GM18873 (cell line): ENCODE data around the gene NOM1.

Source experiments
- ATAC-seq: cut with Tn5 transposase; IDR thresholded peaks from one replicate; pipeline ENCODE4 v1.9.1; 2021; ENCODE audit warnings: mild to moderate bottlenecking, moderate library complexity, moderate number of reproducible peaks; ENCODE audit not compliant: unreplicated experiment, low FRiP score

NOM1 gene

DNA sequence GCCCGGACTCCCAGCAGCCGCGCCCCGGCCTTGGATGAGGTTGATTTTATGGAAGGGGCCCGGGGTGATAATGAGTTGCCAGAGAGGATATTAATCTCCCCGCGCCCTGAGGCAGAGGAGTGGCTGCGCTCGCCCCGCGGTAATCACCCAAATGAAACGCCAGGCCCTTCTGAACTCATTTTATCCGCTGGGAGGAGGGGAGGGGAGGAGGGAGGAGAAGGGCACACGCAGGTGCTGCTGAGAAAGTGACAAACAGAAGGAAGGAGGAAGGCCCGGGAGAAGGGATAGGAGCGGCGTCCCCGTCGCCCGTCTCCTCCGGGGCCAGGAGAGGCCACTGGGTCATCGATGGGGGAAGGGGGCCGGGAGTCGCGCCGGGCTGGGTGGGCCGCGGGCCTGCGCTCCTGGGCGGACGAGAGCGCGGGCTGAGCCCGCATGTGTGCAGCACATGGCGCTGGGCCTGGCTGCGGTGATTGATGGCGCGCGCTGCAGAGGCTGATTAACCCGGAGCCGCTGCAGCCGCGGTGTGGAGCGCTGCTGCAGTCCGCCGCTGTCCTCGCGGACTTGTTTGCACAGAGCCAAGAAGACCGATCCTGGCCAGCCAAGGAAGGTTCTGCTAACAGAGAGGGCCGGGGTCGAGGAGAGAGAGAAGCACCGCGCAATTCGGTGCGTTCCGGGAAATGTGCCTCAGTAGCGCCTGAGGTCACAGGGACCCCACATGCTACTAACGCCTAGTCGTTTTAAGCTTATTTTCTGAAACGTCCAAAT is 54.4 kb downstream of the NOM1 start:
- ATAC-seq: no peak

DNA sequence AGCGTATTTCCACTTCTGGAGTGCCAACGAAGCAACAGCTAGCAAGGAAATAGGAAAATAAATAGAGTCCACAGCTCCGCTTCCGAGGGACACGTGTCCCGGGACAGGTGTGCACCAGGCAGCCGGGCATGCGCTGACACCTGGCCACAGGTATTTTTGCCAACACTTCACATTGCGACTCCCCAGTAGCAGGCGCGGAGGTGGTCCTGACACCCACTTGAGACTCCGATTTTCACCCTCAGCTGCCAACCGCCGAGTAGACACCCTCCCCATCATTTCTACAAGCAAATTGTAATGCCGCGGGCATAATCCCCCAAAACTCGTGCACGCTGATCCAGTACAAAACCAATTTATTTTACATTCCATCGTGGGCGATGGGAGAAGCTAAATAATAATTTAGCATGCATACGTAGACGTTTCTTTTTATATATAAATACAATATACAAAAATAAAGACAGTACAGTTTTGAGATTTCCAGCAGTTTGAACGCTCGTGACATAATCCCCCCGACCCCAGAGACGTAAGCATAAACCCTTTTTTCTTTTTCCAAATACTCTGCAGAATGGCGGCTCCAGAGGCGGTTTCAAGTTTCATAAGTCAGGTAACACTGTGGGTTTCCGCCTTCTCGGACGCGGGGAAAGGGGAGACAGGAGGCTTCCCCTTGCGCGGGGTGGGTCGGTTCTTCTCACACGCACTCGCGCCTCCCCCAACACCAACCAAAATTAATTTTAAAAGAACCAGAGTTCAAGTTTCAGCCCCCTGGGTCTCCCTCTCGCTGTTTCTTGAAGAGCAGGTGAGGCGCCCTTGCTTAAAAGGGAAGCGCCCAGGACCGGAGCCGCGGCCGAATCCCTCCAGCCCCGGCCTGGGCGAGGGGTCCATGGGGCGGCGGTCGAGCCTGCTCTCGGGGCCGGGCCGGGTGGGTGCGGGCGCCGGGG is 55.3 kb downstream of the NOM1 start:
- ATAC-seq: no peak

DNA sequence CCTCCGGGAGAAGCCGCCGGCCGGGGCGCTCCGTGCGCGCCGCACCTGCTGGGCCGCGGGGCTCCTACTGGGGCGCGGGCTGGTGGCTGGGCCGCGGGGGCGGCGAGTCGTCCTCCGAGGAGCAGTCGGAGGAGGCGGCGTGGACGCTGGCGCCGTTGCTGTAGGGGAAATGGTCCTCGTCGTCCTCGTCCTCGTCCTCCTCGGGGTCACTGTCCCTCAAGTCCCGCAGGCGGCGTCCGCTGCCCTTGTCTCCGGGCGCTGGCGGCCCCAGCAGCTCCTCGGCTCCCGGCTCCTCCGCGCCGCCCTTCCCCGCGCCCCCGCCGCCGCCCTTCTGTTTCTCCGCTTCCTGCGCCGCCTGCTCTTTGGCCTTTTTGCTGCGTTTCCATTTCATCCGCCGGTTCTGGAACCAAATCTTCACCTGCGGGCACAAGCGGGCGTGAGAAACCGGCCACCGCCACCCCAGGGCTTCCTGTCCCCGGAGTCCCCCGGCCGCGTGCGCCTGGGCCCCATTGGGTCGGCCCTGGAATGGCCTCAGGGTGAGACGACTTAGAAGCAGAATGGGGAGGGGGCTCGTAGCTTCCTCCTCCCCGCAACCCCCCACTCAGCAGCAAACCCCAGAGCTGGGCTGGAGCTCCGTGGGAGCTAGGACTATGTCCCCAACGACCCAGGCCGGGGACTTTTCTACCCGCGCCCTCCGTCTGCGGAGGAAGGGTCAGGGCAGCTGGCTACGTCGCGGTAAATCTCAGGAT is 56.1 kb downstream of the NOM1 start:
- ATAC-seq: no peak

DNA sequence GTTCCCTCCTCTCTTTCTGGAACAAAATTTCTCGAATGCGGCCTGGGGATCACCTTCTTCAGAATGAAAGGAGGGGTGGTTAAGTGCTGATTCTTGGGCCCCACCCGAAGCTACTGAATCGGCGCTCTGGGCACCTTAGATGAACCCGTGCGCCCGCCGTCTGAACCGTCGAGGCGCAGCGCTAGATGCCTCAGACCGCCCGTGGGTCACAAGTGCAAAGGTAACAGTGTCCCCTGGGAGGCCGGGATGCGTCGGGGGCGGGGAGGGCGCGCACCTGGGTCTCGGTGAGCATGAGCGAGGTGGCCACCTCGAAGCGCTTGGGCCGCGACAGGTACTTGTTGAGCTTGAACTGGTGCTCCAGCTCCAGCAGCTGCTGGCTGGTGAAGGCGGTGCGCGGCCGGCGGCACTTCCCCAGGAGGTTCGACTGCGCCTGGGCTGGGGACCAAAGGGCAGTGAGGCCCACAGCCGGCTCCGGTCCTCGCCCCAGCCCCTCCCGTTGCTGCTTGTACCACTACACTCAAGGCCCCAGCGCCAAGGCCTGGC is 56.8 kb downstream of the NOM1 start:
- no peak for ATAC-seq

DNA sequence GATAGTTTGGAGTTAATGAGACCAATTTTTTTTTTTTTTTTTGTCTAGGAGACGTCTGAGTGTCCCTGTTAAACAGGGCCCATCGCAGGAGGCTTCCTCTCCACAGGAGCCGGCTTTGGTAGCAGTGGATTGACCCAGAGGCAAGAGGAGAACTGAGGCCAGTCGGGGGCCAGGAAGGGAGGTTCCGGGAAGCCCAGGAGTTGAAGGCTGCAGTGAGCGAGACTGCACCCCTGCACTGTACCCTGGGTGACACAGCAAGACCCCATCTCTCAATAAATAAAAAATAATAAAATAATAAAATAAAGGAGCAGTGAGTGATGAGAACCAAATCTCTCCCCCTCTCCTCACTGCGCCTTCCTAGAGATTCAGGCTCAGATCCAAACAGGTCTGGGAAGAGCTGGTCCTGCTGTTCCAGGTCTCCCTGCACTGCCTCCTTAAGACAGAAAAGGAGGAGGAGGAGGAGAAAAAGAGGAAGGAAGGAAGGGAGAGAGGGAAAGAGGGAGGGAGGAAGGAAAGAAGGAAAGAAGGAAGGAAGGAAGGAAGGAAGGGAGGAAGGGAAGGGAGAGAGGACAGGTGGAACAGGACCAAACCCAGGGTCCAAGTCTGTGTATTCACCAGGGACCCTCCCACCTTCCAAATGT is 57.4 kb downstream of the NOM1 start:
- ATAC-seq: no peak

DNA sequence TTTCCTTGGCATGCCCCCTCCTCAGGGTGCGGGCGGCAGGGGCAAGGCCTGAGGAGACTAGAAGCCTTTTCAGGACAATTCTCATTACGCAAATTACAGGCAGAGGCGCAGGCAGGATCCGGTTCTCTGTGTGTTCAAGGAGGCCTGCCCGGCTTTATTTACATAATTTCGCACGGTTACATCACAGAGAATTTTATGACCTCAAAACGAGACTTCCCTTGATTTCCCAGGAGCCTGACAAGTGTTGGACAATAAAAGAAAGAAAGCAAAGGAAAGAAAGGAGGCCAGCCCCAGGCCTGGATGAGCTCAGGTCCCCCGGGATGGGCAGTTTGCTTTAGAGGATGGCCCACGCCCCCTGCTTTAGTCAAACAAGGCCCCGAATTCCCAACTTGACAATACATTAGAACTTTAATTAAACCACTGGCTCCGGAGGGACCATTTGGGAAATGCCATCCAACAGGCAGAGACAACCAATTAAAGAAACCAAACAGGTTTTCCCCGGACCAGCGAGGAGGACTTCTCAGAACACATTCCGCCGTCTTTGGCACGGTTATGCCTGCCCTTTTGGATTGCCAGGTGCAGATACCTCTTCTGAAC is 58.1 kb downstream of the NOM1 start:
- no peak for ATAC-seq

DNA sequence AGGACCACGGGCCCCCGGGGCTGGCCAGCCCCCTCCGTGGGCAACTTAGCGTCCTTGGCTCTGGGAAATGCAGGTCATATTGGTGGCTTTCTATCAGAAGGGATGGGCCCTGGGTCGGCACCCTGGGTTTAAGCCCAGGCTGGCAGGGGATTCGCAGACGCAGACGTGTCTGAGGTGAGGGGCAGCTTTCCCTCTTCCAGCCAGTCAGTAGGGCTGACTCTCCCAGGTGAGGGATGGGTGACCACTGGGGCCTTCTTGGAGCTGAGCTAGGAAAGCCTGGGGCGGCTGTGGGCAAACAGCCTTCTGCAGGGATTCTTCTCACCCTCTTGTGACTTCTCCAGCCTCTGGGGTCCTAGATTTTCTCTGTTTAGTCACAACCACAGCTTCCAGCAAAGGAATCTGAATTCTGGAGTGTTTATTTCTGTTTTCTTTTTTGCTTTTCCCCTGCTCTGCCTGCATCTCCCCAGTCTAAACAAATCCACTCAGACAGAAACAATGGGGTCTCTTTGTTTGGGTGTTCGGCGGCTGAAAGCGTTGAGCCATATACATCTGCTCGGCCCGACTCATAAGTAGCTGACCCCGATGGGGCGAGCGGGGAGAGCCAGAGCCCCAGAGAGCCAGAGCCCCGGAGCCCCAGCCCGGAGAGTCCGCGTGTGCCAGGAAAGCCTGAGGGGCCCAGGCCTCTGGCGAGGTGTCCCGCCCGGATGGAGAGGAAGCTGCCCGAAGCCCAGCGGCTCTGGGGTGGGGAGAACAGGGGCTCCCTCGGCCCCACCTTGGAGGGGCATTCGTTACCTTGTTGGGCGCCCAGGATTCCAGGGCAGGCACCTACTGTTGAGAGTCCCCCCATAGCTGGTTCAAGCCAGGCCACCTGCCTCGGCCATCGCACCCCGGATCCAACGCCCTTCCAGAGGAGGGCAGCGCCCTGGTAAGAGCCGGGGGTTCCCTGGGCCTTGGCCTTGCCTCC is 59.0 kb downstream of the NOM1 start:
- ATAC-seq: no peak

DNA sequence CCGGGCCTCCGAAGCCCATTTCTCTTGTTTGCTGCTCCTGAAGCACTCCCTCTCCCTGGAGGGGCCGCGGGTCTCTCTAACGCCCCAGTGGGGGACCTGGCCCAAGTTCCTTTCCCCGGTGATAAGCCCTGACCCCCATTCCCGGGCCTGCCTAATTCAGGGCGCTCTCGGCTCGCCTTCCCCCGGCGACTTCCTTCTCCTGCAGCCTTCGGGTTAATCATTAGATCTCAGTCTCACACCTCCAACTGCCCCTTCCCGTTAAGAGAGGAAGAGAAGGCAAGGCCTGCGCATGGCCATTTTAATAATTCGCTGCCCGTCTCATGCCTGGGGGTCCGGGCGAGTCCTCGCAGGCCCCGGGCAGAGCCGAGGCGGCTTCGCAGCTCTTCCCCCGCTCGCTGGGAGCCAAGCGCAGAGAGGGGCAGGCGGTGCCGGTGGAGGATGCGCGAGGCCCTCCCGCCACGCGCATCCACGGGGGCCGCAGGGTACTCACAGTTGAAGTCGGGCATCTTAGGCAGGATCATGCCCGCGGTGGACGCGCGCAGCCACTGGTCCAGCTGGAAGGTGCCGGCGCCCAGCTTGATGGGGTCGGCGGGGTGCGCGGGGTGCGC is 59.8 kb downstream of the NOM1 start:
- ATAC-seq: no peak

DNA sequence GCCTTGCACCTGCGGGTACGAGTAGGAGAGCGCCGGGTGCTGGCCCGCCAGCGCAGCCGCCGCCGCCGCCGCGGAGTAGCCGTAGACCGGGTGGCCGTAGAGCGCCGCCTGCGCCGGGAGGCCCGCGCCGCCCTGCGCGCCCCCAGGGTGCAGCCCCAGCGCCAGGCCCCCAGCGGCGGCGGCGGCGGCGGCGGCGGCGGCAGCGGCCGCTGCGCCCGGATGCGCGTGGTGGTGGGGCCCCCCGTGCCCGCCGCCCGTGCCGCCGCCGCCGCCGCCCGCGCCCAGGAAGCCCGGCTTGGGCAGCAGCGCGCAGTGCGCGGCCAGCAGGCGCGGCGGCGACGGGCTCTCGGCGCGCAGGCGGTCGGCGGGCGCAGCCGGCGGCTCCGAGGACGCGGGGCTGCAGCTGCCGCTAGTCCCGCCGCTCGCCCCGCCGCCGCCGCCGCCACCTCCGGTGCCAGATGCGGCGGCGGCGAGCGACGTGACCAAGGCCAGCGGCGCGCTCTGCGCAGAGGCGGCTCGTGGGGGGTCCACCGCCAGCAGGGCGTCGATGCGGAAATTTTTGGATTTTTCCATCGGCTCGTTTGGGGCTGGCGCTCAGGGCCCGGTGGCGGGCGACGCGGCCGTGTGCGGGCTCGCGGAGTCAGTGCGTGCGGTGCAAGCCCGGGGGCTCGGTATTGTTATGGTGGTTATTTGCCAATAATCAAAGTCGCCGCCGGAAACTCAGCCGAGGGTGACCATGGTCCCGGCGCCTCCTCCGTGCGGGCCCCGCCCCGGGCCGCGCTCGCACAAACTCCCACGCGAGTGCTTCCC is 60.5 kb downstream of the NOM1 start:
- peak; percentile 38 for ATAC-seq

DNA sequence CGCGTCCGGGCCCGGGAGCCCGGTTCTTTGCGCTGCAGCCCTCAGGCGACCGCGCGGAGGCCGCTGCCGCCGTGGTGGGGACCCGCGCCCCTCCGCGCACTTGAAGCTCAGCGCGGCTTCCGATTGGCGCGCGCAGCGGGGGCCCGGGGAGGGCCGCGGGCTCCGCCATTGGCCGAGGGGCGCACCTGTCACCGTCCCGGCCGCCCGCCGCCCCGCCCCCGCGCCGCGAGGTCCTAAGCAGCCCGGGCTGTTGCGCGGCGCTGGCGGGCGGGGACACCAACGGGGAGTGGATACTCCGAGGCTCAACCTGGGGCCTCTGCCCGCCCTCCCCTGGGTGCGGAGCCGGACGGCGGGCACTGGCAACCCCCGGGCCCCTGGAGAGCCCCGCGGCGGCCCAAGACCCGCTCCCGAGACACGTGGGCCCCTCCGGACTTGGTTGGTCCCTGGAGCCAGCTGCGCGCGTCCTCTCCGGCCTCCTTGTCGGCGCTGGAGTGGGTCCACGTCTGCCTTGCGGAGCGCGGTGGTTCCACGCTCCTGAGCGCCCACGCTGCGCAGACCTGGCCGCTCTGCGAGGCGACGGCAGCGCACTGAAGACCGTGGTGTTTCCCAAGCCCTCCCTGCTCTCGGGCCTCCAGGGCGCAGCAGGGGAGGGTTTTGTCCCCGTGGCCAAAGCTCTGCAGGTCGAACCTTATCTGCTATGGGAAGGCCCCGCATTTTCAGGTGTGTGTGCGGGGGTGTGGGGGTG is 61.2 kb downstream of the NOM1 start, which contains the start of gene MNX1:
Gene MNX1, minus strand, starts transcription at position 76 of the 745 bp plus-strand sequence. CDS start 313 bp downstream, outside the sequence.
- peak; percentile 50 for ATAC-seq

DNA sequence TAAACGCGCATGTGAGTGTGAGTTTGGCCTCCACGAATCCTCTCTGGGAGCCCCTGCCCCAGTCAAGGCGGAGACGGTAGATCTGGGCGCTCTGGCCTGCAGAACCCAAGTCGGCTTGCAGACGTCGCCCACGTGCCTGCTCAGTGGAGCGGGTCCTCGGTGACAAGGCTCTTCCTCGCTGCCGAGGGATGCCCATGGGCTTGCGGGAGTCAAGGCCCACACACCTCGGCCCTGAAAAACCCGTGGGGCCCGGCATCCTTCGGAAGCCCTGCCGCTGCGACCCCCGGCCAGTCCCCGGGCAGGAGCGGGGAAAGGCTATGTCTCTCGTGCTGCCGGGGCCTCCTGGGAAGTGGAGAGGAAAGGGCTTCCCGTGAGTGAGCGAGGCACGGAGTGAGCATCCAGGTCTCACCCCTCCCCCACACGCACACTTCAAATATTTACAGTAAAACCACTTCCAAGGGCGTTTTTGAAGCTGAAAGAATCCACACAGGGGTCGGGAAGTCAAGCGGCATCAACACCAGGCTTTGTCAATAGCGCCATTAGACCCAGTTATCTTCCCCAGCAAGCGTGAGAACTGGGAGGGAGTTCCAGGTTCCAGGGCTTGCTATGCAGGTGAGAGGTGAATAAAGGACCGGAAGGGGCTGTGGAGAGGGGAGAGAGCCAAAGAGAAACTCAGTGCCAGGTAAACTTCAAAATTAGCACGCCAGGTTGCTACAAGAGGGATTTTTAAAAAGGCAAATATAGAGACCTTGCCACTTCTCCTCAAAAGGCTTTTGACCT is 62.0 kb downstream of the NOM1 start:
- ATAC-seq: no peak

DNA sequence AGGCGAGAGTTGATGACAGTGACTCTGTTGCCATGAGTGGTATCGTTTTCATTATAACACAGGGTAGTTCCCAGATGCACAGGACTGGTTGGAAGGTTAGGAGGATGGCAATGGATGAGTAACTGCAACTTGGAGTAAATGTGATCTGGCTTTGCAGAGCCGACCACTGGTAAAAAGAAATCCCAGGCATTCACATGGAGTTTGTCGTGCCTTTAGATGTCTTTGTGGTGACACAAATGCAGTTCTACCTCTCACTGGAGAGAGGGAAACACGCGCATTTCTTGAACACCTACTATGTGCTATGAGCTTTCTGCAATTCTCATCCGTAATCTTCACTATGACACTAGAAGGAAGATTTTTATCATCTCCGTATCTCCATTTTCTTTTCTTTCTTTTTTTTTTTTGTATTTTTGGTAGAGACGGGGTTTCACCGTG is 62.6 kb downstream of the NOM1 start:
- no peak for ATAC-seq

DNA sequence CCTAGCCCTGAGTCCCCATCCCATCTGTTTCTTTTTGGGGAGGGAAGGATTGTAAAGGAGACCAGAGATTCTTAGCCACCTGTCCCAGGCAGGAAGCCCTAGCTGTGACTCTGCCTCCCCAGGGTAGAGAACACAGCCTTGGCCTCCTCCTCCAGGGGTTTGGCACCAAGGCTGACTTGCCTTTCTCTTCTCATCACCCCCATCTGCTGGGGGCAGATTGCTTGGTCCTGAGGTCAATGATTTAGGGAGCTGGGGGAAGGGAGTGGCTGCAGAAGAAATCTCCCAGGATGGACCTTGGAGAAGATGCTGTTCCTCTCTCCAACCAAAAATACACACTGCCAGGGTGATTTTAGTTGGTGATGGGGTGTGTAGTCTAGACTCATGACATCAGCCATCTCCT is 63.6 kb downstream of the NOM1 start:
- ATAC-seq: no peak

DNA sequence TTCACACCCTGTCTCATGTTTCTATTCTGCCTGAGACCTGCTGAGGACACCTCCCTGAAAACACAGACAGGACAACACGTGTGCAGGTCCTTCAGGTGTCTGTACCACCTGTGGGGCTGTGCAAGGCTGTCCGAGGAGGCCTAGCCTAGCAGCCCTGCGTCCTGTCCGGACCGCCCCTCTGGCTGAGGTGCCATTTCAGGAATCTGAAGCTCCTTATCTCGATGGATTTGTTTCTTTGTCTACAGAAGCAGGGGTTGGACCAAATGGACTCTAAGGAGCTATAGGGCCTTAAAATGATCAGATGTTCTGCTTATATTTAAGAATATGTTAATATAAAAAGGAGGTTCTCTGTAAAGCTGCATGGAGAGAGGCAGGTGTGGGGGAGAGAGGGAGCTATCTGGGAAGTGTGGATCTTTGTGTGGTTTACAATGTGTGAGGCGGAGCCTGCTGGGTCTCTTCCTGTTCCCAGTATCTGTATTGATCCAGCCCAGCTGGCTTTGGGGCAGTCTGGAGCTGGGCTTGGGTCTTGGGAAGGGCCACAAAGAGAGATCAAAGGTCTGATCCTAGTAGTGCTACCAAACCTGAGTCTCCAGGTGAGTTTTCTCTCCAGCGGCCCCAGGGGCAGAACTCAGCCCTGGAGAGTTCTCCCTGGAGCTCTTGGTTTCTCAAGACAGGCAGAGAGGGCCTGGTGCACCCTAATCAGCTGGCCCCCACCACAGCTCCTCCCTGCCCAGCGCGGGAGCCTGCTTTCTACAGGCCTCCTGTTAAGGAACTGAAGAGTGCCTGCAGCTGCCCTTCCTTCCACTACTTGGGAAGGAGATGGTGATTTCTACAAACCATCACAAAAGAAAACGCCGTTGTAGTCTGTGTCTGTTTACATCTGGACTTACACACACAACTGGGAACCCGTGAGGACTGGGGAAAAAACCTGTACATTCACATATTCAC is 64.4 kb downstream of the NOM1 start:
- ATAC-seq: no peak
